GM18511 (cell line): ENCODE data around the gene NXN.
"Not testable (repeated sequence)": the region's sequence is repeated elsewhere in the genome, so short reads cannot be mapped to it uniquely, and the experiment has no call there.

Experiments used
- ATAC-seq: cut with Tn5 transposase; IDR thresholded peaks from one replicate; pipeline ENCODE4 v1.9.1; 2021; ENCODE audit warnings: mild to moderate bottlenecking, moderate library complexity; ENCODE audit not compliant: unreplicated experiment

The NXN gene

GRCh38 chr17:957856-958421 is 21.6 kb downstream of the NXN start:
- no peak for ATAC-seq

DNA sequence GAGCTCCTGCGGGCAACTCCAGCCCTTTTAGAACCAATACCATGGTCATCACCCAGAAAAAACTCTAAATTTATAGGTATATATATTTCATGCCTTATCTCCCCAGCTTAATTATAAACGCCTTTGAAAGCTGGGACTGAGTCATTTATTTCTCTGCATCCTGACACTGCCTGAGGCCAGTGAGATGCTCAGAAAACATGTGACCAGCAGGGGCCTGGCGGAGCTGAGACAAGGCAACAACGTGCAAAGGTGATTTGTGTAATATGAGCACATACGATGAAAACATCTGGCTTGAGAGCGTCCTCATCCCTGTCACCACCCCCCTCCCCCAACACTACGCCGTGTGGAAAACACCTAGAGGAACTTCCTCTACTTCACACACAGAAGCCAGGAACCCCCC is 22.7 kb downstream of the NXN start:
- ATAC-seq = no peak

DNA sequence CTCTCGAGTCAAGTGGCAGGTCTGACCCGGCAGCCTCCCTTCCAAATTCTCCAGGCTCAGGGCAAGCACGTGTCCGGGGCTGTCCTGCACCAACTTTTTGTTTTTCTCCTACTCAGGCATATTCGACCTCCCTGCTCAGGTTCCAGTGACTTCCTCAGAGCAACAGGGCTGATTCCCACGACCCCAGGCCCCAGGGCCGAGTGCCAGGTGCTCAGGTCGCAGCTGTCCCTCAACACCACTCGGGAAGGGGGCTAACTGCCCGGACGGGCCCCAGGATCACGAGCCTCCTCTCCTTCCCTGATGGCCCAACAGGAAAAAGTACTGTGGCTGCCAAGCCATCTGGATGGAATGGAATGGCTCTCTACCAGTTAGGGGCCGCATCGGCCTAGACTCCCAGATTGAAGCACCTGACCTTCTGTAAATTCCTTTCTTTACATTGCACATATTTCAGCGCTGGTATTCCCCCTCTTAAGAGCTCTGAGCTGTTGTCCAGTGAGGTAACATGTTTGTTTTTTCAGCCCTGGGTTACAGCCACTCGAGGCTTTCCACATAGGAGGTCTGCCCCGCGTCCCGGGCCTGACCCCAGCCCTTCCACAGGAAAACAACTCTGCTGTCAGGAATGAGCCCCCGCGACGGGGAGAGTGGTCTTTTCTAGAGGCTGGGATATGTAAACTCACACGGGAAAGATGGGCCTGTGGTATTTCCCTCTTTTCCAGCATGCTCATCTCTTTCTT is 25.0 kb downstream of the NXN start:
- no peak for ATAC-seq

DNA sequence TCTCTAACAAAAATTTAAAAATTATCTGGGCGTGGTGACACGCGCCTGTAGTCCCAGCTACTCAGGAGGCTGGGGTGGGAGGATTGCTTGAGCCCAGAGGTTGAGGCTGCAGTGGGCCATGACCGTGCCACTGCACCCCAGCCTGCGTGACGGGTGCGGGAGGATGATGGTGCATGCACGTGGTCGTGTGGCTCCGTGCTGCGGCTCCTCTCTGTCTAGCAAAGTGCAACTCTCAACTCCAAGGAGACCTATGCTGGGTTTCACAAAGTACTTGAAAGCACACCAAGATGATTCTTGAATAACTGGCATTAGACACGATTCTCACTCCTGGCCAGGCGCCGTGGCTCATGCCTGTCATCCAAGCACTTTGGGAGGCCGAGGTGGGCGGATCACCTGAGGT is 25.8 kb downstream of the NXN start:
- no peak for ATAC-seq

- ATAC-seq = not testable (repeated sequence)
Observed at GRCh38 chr17:952592-952991, 27.0 kb downstream of the NXN start.

- no peak for ATAC-seq
Observed at GRCh38 chr17:951325-952132, 28.0 kb downstream of the NXN start.

- ATAC-seq = no peak
Observed at GRCh38 chr17:949623-950303, 29.8 kb downstream of the NXN start.

- no peak for ATAC-seq
Observed at GRCh38 chr17:948284-948852, 31.2 kb downstream of the NXN start.

DNA sequence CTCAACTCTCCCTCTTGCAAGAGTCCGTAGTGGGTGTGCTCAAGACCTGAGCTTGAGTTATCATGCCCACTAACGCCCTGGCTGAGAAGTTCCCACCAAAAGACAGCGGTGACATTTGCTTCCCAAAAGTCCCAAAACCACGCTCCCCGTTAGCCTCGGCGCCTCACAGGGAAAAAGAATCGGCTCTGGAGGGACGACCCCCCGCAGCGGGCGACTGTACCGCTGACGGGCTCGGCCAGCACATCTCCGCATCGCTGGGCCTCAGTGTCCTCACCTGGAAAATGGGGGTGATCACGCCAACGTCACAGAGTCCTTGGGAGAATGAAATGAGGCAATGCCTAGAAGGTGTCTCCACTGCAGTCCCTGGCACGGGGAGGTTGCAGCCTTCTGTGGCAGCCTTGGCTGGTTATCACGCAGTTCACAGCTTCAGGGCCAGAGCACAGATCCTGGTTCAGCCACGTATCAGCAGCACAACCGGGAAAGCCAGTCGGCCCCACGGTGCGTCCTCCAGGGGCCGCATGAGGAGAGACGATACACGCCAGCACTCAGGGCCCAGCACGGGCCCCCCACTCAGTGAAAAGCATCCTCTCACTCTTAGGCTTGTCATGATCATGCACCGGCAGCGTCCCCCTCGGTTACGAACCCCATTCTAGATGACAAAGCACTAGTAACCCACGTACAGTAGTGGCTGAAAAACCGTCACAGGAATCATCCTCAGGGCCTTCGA is 32.9 kb downstream of the NXN start:
- ATAC-seq = no peak

DNA sequence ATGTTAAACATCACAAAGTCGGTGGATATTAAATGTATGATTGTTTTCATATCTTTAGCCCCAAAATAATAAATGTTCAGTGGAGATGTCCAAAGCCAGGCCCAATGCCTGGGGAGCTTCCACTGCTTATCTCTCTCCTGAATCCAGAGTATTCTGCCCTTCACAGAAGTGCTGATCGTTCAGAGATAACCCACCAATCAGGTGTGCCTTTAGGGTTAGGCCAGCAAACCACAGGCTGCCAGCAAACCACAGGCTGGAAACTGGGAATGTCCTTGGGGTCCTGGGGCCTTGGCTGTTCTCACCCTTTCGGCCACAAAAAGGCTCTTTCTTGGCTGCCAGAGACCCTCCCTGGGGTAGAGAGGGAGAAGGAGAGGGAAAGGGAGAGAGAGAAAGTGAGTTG is 33.9 kb downstream of the NXN start:
- ATAC-seq = no peak

- ATAC-seq = no peak
Observed at GRCh38 chr17:944266-944826, 35.2 kb downstream of the NXN start.

DNA sequence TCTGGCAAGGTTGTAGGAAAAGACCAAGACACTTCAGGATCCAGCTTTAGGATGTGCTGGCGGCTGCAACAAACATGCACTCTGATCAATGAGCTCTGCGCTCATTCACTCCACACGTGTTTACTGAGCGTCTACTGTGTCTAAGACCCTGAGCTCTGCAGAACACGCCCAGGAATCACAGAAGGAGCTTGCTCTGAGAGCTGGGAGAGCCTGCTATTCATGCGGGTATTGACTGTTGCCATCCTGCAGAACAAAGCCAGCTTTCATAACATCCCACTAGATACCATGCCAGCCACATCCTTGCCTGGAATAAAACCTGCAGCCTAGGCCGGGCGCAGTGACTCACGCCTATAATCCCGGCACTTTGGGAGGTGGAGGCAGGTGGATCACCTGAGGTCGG is 44.1 kb downstream of the NXN start:
- no peak for ATAC-seq

DNA sequence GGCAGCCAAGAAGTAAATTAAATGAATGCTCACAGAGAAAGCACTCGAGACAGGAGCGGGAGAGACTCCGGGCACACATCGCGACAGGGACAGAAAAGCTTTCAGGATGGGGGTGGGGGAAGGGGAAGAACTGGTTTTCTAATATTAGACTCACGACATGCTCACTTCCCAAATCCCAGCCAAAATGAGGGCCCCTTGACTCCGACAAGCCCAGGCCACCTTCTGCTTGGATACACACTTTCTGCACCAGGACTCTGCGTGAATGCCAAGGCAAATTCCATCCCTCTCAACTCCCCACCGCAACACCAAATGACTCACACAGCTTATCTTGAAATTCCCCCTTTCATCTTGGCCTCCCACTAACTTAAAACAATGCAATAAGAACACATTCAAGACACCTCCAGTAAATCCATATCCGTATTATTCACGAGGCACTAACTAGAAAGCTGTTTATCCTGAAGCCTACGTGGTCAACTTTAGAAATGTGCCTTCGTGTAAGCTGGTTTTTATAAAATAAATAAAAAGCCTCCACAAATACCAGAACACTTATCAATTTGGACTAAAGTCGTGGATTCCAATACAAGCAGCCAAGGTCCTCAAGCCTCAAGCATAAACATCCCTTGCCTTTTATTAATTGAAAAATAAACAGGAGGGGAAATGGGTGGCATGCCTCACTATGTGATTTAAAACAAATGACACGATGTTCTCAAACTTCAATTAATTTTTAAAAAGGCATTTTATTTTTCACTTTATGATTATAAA is 46.1 kb downstream of the NXN start:
- no peak for ATAC-seq

- ATAC-seq = no peak
Observed at GRCh38 chr17:930258-930657, 49.3 kb downstream of the NXN start.

GRCh38 chr17:929586-929985 is 50.0 kb downstream of the NXN start:
- no peak for ATAC-seq

DNA sequence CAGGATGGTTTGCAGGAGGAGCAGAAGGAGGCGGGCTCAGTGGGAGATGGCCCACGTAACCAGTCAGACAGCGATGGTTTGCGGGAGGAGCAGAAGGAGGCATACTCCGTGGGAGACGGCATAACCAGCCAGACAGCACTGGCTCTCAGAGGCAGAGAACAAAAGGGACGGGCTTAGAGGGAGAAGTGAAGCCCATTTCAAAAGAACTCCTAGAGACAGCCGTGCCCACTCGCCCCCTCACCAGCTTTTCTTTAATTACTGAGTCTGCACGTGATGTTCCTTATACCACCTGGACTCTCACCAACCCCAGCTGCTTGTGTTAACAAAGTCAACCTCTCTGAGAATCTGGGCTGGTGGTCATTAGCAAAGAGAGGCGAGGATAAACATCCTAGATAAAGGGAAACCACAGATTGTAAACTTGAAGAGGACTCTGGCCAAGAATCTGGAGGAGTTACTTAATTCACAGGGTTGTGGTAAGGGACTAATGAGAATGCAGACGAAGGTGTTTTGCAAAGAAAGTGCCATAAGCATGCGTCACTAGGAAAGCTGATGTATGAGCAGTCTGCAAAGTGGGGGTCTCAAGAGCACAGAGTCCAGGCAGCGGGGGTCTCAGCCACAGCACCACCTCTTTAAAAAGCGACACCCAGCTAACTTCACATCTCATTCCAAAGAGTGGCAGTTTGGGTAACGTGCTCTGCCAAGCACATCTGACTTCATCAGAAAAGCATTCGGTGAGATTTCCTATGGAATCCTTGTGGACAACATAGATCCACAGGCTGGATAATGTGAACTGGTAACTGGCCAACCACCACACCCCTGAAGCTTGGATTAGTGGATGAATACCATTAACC is 51.7 kb downstream of the NXN start:
- ATAC-seq = no peak

DNA sequence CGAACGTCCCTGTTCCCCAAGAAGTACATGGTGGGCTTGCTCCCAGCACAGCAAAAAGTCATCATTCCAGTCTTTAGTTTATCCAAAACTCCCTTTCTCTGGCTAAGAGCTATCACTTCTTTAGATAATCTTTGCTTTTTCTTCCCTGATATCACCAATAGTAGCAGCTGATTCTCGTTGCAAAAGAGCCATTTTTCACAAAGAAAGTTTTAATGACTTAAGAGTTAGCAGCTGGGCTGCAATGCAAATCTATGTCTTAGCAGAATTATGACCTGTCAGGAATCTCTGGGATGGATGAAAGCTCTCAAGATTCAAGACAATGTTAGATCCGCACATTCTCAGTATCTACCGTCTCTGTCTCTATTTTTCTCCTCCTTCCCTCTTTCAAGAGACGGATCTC is 53.8 kb downstream of the NXN start:
- ATAC-seq = no peak

DNA sequence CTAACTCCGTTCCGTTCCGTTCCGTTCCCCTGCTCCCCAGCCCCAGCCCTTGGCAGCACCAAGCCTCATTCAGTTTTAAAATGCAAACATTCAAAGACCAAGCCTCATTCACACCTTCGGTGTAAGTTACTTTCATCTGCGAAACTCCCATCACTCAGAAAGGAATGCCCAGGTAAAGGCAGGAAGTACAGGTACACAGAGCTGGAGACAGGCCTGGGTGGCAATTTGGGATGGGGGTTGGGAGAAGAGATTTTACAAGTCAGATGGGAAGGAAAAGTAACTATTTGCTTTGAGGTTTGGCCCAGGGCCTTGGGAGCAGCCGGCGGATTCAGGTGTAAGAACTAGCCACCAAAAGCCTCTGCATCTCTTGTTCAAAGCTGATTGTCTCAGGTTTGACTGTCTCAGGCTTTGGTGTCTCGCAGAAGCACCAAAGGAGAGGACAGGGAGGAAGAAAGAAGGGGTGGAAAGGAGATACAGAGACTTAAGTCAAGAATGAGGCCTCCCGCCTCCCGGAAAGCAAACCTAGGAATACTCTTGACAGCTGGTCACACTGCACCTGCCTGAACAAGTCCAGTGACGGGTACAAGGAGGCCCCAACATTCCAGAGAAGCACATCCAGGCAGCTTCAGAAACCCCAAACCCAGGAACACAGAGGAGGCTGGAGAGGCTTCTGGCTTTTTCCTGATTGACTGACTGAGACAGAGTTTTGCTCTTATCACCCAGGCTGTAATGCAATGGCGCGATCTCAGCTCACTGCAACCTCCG is 54.7 kb downstream of the NXN start:
- ATAC-seq = no peak
